B cell (primary cell): ENCODE results near the gene HNF1B.

Experiments
- EZH2 ChIP-seq: IDR thresholded peaks from 2 replicates; pipeline ENCODE4 v1.6.1; 2012; ENCODE audit warnings: borderline replicate concordance, low read depth, mild to moderate bottlenecking, moderate library complexity, low read length; ENCODE audit not compliant: insufficient read depth, poor library complexity, severe bottlenecking
- TF ChIP-seq, protein P1 (sequence below): fragments of 200-600 bp; IDR thresholded peaks from one replicate; pipeline ENCODE4 v1.8.0; 2022; ENCODE audit warnings: antibody characterized with exemption, mild to moderate bottlenecking

- TF ChIP-seq, protein P1, sequence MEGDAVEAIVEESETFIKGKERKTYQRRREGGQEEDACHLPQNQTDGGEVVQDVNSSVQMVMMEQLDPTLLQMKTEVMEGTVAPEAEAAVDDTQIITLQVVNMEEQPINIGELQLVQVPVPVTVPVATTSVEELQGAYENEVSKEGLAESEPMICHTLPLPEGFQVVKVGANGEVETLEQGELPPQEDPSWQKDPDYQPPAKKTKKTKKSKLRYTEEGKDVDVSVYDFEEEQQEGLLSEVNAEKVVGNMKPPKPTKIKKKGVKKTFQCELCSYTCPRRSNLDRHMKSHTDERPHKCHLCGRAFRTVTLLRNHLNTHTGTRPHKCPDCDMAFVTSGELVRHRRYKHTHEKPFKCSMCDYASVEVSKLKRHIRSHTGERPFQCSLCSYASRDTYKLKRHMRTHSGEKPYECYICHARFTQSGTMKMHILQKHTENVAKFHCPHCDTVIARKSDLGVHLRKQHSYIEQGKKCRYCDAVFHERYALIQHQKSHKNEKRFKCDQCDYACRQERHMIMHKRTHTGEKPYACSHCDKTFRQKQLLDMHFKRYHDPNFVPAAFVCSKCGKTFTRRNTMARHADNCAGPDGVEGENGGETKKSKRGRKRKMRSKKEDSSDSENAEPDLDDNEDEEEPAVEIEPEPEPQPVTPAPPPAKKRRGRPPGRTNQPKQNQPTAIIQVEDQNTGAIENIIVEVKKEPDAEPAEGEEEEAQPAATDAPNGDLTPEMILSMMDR = no peak
- no peak for TF ChIP-seq EZH2
Observed at GRCh38 chr17:37729905-37730304, 15.0 kb downstream of the HNF1B start.
